ENCODE measurements around the gene CRIP1.

CRIP1 gene

DNA sequence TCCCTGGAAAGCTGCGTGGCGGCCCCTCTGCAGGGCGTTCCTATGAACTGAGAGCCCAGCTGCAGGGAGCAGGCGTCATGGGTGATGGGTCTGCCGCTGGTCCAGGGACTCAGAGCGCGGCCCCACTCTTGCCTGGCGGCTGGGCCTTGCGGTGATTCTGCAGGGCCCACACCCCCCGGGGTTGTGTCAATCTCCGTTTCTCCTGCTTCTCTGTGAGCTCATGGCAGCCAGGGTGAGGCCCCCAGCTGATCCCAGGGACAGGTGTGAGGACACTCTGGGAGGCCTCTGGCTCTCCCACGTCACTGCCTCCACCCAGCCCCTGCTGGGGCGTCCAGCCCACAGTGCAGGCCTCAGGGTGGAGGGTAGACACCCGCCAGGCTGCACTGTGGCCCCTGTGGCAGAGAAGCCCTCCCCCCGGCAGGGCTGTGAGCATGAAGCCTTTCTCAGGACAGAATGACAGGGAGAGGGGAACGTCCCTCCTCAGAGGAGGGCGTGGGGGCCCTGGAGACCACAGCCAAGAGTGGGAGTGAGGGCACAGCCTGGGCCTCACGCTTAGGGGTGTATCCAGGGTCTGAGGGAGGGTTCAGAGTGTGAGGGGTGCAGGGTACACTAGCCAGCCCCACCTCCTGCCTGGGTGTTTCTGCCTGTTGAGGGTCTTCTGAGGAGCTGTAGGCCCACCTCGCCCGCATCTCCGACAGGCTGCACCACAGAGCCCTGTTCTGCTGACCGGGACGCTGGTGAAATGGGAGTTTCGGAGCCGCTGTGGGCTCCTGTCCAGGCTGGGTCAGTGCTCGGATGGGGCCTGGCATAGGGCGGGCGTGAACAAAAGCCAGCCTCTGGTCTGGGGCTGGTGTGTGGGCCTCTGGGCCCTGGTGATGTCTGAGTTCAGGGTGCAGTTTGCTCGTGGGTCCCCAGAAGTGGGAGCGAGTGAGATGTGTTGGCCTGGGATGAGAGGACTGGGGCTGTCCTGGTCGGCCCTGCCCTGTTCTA is 38.7 kb upstream of the CRIP1 start:
- no peaks in the 10 kb centered on the region for H3K27me3 Mint-ChIP-seq
- no peak overlapping the region for H3K4me3 Mint-ChIP-seq
- peaks cover 3% of the 10 kb centered on the region for H3K36me3 Mint-ChIP-seq
- H3K9me3 Mint-ChIP-seq (ENCODE audit: low read depth): no peaks in the 10 kb centered on the region
- no peak overlapping the region for H3K27ac Mint-ChIP-seq
- H3K4me1 Mint-ChIP-seq (ENCODE audit: low read depth): no peaks in the 10 kb centered on the region

DNA sequence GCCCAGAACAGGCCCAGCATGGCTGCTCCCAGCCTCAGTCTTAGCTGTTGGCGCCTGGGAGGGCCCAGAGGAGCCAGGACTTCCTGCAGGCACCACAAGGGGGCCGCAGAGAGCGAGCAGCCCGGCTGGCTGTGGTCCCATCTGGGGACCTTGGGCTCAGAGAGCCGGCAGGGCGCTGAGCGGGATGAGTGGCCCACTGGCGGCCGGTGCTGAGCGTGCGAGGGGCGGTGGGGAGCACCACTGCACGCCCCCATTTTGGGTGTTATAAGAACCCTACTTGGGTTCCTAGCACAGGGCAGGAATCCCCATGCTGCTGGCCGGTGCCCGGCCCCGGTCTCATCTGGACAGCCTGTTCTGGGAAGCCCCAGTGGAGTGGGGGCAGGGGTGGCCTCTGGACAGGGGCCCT is 38.0 kb upstream of the CRIP1 start:
- Mint-ChIP-seq H3K27me3 (no peaks in the 10 kb centered on the region), H3K4me1 (ENCODE audit: low read depth) (no peaks in the 10 kb centered on the region), H3K36me3 (peaks cover 3% of the 10 kb centered on the region), H3K27ac (no peak overlapping the region), H3K4me3 (no peak overlapping the region), H3K9me3 (ENCODE audit: low read depth) (no peaks in the 10 kb centered on the region)

DNA sequence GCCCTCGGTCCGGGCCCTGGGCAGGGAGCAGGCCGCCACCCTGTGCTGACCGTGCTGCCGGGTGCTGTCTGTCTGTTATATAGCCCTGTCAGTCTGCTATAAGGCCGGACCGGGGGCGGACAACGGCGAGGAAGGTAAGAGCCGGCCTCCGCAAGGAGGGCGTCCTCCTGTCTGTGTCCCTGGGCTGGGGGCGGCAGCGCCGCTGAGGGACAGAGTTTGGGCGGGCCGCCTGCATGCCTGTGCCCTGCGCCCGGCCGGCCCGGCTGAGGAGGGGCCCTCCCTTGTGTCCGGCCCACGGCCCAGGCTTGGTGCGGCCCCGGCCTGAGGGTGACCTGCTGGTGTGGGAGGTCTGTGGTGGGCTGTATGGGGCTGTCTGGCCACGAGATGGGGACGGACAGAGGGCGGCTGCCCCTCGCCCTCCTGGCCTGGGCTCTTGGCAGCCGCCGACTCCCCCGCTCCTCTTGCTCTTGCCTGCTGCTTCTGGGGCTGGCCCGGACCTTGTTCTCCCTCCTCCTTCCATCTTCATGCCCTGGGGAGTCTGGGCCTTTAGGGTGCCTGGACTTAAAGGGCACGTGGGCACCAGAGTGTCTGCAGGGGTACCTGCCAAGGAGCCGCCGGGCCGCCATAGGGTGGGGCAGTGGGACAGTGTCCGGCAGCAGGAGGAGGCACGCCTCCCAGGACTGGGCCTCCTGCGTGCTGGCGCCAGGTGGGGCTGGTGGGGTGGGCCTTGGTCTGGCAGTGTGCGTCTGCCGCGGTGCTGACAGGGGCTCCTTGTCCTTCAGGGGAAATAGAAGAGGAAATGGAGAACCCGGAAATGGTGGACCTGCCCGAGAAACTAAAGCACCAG is 37.2 kb upstream of the CRIP1 start:
- Mint-ChIP-seq H3K27me3 (no peaks in the 10 kb centered on the region), H3K4me3 (no peak overlapping the region), H3K9me3 (ENCODE audit: low read depth) (no peaks in the 10 kb centered on the region), H3K27ac (no peak overlapping the region), H3K36me3 (peaks cover 3% of the 10 kb centered on the region), H3K4me1 (ENCODE audit: low read depth) (no peaks in the 10 kb centered on the region)

DNA sequence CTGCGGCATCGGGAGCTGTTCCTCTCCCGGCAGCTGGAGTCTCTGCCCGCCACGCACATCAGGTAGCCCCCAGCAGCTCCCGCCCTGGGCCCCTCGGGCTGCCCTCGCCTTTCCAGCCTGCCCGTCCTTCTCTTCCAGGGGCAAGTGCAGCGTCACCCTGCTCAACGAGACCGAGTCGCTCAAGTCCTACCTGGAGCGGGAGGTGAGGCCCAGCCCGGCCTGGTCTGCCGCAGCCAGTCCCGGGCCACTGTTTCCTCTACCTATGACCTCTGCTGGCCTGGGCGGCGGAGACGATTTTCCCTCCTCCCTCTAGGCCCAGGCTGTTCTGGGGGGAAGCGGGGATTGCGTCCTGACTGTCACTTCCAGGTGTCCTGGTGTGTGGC is 36.6 kb upstream of the CRIP1 start:
- Mint-ChIP-seq H3K9me3 (ENCODE audit: low read depth) (no peaks in the 10 kb centered on the region), H3K4me1 (ENCODE audit: low read depth) (no peaks in the 10 kb centered on the region), H3K4me3 (no peak overlapping the region), H3K27ac (no peak overlapping the region), H3K27me3 (no peaks in the 10 kb centered on the region), H3K36me3 (peaks cover 3% of the 10 kb centered on the region)

DNA sequence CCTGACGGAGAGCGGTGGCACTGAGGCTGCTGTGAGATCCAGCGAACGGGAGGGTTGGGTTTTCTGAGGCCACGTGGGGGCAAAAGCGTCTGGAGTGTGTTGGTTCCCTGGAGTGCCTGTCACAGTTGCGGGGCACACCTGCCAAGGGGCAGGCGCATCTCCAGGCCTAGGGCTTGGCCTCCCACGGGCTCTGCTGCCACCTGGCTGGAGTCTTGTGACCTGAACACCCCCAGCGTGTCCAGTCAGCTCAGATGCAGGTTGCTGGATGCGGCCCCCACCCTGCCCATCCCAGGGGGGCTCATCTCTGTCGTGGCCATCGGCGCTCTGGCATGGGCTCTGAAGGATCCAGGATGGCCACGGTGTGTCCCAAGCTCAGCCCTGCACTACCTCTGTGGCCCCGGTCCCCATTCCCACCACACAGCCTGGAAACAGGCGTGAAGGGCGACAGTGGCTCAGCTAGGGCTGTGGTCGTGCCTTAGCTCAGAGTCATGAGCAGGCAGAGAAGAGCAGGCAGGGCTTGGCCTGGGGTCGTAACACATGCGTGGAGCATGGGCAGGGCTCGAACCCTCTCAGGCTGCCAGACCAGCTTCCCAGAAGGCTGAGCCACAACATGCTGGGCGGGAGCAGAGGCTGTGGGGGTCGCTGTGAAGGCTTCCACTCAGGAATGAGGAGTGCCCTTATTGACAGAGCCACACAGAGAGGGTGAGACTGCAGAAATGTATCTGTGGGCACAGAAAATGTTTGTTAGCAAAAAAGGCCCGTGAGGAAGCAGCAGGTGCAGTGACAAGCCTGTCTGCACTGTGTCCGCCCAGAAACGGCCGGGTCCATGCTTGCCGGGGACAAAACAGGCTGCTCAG is 35.6 kb upstream of the CRIP1 start:
- no peaks in the 10 kb centered on the region for H3K4me1 Mint-ChIP-seq (ENCODE audit: low read depth)
- H3K27me3 Mint-ChIP-seq: no peaks in the 10 kb centered on the region
- H3K27ac Mint-ChIP-seq: no peak overlapping the region
- no peak overlapping the region for H3K4me3 Mint-ChIP-seq
- no peaks in the 10 kb centered on the region for H3K9me3 Mint-ChIP-seq (ENCODE audit: low read depth)
- H3K36me3 Mint-ChIP-seq: peaks cover 3% of the 10 kb centered on the region

DNA sequence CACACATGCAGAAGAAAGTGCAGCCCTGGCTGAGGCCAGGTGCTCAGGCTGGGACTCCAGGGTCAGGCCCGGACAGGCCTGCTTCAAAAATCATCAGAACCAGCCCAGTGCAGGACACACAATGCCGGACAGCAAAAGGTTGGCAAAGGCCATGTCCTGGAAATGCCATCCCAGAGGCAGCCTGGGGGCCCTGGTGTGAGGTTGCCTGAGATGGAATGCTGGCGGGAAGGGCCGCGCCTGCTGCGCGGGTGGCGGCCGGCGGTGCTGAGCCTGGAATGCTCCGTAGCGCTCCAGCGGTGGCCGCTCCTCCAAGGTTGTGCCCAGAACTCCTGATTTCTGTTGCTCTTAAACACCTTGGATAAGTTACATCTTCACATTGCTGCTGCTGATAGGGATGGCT is 33.7 kb upstream of the CRIP1 start:
- Mint-ChIP-seq H3K27ac (no peak overlapping the region), H3K4me1 (ENCODE audit: low read depth) (no peaks in the 10 kb centered on the region), H3K36me3 (peaks cover 3% of the 10 kb centered on the region), H3K4me3 (no peak overlapping the region), H3K27me3 (no peaks in the 10 kb centered on the region), H3K9me3 (ENCODE audit: low read depth) (no peaks in the 10 kb centered on the region)

DNA sequence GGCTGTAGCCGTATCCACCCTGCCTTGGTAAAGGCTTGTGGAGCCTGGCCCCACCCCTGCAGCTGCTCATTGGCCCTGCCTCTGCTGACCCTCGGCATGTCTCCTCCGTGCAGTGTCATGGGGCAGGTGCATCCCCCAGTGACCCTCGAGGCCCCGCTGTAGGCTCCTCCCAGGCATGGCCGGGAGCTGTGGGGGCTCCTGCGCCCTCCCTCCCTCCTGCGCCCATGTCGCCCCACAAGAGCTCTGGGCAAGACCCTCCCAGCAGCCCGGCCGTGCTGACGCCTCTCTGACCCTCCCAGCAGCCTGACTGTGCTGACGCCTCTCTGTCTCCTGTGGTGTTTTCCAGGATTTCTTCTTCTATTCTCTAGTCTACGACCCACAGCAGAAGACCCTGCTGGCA is 32.8 kb upstream of the CRIP1 start:
- no peaks in the 10 kb centered on the region for H3K4me1 Mint-ChIP-seq (ENCODE audit: low read depth)
- peaks cover 3% of the 10 kb centered on the region for H3K36me3 Mint-ChIP-seq
- no peak overlapping the region for H3K4me3 Mint-ChIP-seq
- no peaks in the 10 kb centered on the region for H3K9me3 Mint-ChIP-seq (ENCODE audit: low read depth)
- H3K27ac Mint-ChIP-seq: no peak overlapping the region
- no peaks in the 10 kb centered on the region for H3K27me3 Mint-ChIP-seq

DNA sequence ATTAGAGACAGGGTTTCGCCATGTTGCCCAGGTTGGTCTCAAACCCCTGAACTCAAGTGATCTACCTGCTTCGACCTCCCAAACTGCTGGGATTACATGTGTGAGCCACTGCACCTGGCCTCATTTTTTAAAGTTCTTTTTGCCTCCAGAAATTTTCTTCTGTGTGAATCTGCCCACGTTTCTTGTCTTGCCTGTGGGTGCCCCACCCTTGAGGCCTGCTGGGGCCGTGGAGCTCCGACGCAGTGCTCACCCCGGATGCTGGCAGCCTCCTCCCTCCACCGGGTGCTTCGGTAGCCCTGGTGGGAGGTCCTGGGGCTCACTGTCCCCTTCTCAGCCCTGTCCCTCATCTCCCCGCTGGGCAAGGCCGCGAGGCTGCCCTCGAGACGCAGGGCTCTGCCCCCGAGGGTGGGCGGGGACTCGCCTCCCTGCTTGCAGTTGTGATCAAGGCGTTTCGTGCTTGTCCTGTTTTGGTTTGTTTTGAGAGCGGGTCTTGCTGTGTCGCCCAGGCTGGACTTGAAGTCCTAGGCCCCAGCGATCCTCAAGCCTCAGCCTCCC is 31.5 kb upstream of the CRIP1 start:
- H3K27ac Mint-ChIP-seq: no peak overlapping the region
- H3K27me3 Mint-ChIP-seq: no peaks in the 10 kb centered on the region
- peaks cover 3% of the 10 kb centered on the region for H3K36me3 Mint-ChIP-seq
- no peak overlapping the region for H3K4me3 Mint-ChIP-seq
- H3K9me3 Mint-ChIP-seq (ENCODE audit: low read depth): no peaks in the 10 kb centered on the region
- H3K4me1 Mint-ChIP-seq (ENCODE audit: low read depth): no peaks in the 10 kb centered on the region

DNA sequence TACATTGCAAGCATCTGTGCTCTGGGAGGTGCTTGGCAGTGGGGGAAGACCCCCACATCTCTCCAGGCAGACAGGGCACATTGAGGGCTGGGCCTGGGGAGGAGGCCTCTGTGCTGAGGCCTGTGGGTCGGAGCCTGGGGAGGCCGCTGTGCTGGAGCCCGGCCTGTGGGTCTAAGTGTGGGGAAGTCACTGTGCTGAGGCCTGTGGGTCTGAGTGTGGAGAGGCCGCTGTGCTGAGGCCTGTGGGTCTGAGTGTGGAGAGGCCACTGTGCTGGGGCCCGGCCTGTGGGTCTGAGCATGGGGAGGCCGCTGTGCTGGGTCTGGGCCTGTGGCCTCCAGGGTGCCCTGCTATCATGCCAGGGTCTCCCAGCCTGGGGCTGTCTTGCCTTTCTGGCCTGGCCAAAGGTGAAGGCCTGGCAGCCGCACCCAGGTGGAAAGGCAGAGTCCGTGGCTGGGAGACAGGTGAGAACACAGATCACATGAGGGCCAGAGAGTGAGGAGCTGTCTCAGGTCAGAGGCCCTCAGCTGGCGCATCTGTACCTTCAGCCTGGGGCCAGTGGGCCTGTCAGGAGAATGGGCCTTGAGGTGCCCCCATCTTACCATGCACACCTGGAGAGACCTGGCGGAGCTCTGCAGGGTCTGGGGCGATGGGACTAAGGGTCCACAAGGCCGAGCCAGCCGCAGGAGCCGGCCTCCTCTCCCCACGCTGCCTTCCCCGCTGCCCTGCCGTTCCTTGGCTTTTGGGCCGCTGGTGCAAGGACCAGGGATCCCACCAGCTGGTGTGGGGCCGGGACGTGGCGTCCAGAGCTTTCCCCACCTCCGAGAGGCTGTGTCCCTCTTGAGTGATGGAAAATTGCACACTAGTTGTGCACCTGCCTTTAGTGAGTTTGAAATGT is 30.7 kb upstream of the CRIP1 start:
- Mint-ChIP-seq H3K4me1 (ENCODE audit: low read depth) (no peaks in the 10 kb centered on the region), H3K9me3 (ENCODE audit: low read depth) (no peaks in the 10 kb centered on the region), H3K36me3 (peaks cover 3% of the 10 kb centered on the region), H3K4me3 (no peak overlapping the region), H3K27ac (no peak overlapping the region), H3K27me3 (no peaks in the 10 kb centered on the region)

DNA sequence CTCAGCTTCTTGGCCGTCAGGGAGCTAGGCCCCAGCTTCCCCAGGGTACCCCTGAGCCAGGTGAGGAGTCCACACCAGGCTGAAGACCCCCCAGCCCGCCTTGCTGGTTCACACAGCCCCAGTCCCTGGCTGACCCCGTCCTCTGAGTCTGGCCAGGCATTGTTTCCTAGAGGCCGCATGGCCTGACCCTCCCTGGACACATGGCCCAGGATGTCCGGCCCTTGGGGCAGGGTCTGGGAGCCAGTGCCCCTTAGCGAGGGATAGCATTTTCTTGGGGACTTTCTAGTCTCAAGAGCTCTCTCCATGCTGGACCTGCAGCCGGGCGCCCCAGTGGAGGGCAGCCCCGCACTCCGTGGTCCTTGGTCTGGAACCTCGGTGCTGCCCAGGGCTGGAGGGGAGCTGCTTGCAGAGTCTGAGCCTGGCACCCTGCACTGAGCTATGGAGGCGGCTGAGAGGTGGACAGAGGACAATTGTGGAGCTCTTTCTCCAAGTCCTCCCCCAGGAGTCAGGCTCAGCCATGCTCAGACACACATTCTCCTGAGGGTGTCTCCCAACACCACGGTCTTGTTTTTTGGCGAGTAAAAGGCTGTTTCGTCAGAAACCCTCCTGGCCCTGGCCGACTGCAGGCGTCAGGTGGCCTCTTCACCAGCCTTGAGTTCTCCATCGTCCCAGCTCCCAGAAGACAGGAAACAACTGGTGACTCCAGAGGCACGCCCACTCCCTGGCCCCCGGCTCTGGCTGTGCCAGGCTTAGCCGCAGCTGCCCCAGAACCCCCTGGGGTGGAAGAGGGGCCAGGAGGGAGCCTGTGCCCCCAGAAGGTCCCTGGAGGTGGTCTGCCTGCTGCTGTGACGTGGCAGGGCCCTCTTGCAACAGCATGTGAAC is 29.7 kb upstream of the CRIP1 start:
- H3K4me1 Mint-ChIP-seq (ENCODE audit: low read depth): no peaks in the 10 kb centered on the region
- no peak overlapping the region for H3K4me3 Mint-ChIP-seq
- H3K36me3 Mint-ChIP-seq: peaks cover 3% of the 10 kb centered on the region
- H3K27me3 Mint-ChIP-seq: no peaks in the 10 kb centered on the region
- H3K9me3 Mint-ChIP-seq (ENCODE audit: low read depth): no peaks in the 10 kb centered on the region
- H3K27ac Mint-ChIP-seq: no peak overlapping the region

DNA sequence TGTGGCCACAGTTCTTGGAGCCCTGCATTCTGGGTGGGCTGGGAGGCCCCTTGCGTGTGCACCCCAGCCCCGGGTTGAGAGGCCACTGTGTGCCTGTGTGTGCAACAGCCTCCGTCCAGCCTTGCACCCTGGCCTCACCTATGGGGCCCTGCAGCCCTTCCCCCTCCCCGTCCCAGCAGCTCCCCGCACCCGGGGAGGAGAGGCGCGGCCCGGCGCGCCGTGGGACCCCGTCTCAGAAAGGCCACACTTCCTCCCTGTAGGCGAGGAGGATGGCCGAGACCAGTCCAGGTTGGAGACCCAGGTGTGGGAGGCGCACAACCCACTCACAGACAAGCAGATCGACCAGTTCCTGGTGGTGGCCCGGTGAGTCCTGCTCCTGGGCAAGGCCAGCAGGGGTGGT is 28.7 kb upstream of the CRIP1 start:
- Mint-ChIP-seq H3K9me3 (ENCODE audit: low read depth) (no peaks in the 10 kb centered on the region), H3K27me3 (no peaks in the 10 kb centered on the region), H3K4me1 (ENCODE audit: low read depth) (no peaks in the 10 kb centered on the region), H3K27ac (no peak overlapping the region), H3K36me3 (no peaks in the 10 kb centered on the region), H3K4me3 (no peak overlapping the region)

DNA sequence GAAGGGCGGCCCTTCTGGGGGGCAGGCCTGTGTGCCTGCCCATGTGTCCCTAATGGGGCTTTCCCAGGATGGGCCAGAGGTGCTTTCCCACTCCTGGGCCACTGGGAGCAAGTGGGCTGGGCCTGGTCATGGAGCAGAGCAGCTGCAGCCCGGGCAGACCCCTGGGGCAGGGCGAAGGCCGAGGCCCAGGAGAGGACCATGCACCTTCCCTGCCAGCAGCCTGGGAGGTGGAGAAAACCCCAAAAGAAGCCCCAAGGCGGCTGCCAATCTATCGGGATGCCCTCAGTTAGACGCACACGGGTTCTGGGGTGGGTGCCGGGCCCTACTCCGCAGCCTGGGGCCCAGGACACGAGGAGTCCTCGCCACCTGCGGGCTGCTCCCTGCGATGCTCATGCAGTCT is 28.1 kb upstream of the CRIP1 start:
- no peak overlapping the region for H3K4me3 Mint-ChIP-seq
- no peak overlapping the region for H3K27ac Mint-ChIP-seq
- no peaks in the 10 kb centered on the region for H3K27me3 Mint-ChIP-seq
- no peaks in the 10 kb centered on the region for H3K9me3 Mint-ChIP-seq (ENCODE audit: low read depth)
- no peaks in the 10 kb centered on the region for H3K36me3 Mint-ChIP-seq
- H3K4me1 Mint-ChIP-seq (ENCODE audit: low read depth): no peaks in the 10 kb centered on the region

DNA sequence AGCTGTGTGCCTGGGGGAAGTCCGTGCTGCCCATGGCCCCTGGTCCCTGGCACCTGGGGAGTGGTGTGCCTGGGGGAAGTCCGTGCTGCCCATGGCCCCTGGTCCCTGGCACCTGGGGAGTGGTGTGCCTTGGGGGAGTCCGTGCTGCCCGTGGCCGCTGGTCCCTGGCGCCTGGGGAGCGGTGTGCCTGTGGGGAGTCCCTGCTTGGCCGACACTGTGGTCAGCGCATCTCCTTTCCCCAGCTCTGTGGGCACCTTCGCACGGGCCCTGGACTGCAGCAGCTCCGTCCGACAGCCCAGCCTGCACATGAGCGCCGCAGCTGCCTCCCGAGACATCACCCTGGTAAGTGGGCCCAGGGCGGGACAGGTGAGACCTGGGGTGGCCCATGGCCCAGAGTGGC is 26.6 kb upstream of the CRIP1 start:
- Mint-ChIP-seq H3K4me1 (ENCODE audit: low read depth) (no peaks in the 10 kb centered on the region), H3K27ac (no peak overlapping the region), H3K36me3 (no peaks in the 10 kb centered on the region), H3K9me3 (ENCODE audit: low read depth) (no peaks in the 10 kb centered on the region), H3K4me3 (no peak overlapping the region), H3K27me3 (no peaks in the 10 kb centered on the region)
